ENCODE data around the gene CLSTN2.

GRCh38 chr3:140497331-140497730 lies 562.3 kb downstream of the CLSTN2 start:
- TF ChIP-seq CTCF (CRISPR knock-in tag; IDR thresholded peaks at IDR 0.05), result no peak
- no peak for TF ChIP-seq SPEN (CRISPR knock-in tag; IDR thresholded peaks at IDR 0.05; ENCODE audit: low read depth)
- no peak for TF ChIP-seq HNF1B (CRISPR knock-in tag; IDR thresholded peaks at IDR 0.05)
- TF ChIP-seq CCAR2 (optimal IDR thresholded peaks at IDR 0.05; ENCODE audit: low read depth, low read length), result no peak
- TF ChIP-seq JUN (CRISPR knock-in tag; IDR thresholded peaks at IDR 0.05), result no peak
- no peak for TF ChIP-seq FOXK1 (CRISPR knock-in tag; IDR thresholded peaks at IDR 0.05; ENCODE audit: borderline replicate concordance, low read depth)
- no peak for TF ChIP-seq PRDM15 (CRISPR knock-in tag; IDR thresholded peaks at IDR 0.05)
- no peak for TF ChIP-seq NKX3-1 (CRISPR knock-in tag; IDR thresholded peaks at IDR 0.05)
- TF ChIP-seq TCF7 (IDR thresholded peaks at IDR 0.05; ENCODE audit: low read depth), result no peak
